BJ (cell line): ENCODE results near the gene CDCA4. TPM values are rescaled to one million over a fixed set of nuclear protein-coding genes. Genes with fewer than 3 reads are reported as not detected.

Experiments used
- CTCF ChIA-PET: fragments of 350-600 bp; formaldehyde crosslinking; extraction: SDS; loops from one replicate; lab custom pipeline; 2021; ENCODE audit warnings: antibody characterized with exemption, inconsistent platforms; lab: Yijun Ruan, JAX
- POLR2A ChIA-PET: fragments of 300-600 bp; sonication (Branson Sonifier 250); formaldehyde crosslinking; extraction: SDS; loops from one replicate; lab custom pipeline; 2021; ENCODE audit warnings: antibody characterized with exemption; lab: Charles Lee
- DNase-seq: peaks from one replicate; pipeline ENCODE4 v3.0.0-alpha.2; 2011; ENCODE audit warnings: low read depth
- H3K27me3 ChIP-seq: 2 replicates; pipeline ENCODE4 v1.6.0; 2011; ENCODE audit warnings: low read length; ENCODE audit not compliant: control insufficient read depth, insufficient read depth
- H3K36me3 ChIP-seq: 2 replicates; pipeline ENCODE4 v1.5.1; 2011; ENCODE audit warnings: low read length; ENCODE audit not compliant: control insufficient read depth, insufficient read depth
- H3K4me3 ChIP-seq: 2 replicates; pipeline ENCODE4 v1.5.1; 2011; ENCODE audit warnings: low read depth, mild to moderate bottlenecking, control low read depth, low read length
- polyA plus RNA-seq: library from polyadenylated mRNA; depleted of rRNA; stranded (reverse); fragments of >200 nt; gene quantifications from 2 replicates; pipeline ENCODE4 v1.2.3, GENCODE V29; 2011
- TF ChIP-seq, protein P1 (sequence below): IDR thresholded peaks from 2 replicates; pipeline ENCODE4 v1.5.1; 2011; ENCODE audit warnings: low read depth, mild to moderate bottlenecking, control low read depth, inconsistent platforms, low read length, moderate library complexity; ENCODE audit not compliant: insufficient read depth

CDCA4 gene
- polyA plus RNA-seq, 1 experiment = 16.6 TPM

GRCh38 chr14:105005329-105005928 is 15.5 kb downstream of the CDCA4 start:
- POLR2A ChIA-PET = no interaction called here

DNA sequence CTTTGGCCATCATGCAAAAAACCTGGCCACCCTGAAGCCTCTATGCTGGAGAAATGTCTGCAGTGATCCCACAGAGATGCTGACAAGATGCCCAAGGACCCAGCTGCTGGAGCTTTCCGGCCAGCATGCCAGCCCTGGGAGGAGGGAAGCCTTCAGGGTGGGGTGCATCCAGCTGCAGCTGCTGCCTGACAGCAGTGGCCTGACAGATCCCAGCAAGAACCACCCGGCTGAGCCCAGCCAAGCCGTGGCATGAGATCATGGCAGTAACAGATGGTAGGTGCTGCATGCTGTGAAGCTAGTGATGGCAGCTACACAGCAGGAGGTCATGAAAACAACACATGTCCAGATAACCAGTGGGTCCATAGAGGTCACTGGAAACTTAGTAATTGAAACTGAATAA is 21.5 kb downstream of the CDCA4 start:
- POLR2A ChIA-PET = no interaction called here
- CTCF ChIA-PET = interaction anchor here (0.8 to 1.1 kb wide), 3 partner anchors 13 to 25 kb away, joined by 3 read pairs; no protein-coding TSS in a partner anchor
- Histone ChIP-seq H3K4me3 (no peak overlapping the region), H3K36me3 (peaks cover 1% of the 10 kb centered on the region; the same call in 1 of the 2 replicates), H3K27me3 (no peaks in the 10 kb centered on the region)
- DNase-seq = no peak
- TF ChIP-seq, protein P1, sequence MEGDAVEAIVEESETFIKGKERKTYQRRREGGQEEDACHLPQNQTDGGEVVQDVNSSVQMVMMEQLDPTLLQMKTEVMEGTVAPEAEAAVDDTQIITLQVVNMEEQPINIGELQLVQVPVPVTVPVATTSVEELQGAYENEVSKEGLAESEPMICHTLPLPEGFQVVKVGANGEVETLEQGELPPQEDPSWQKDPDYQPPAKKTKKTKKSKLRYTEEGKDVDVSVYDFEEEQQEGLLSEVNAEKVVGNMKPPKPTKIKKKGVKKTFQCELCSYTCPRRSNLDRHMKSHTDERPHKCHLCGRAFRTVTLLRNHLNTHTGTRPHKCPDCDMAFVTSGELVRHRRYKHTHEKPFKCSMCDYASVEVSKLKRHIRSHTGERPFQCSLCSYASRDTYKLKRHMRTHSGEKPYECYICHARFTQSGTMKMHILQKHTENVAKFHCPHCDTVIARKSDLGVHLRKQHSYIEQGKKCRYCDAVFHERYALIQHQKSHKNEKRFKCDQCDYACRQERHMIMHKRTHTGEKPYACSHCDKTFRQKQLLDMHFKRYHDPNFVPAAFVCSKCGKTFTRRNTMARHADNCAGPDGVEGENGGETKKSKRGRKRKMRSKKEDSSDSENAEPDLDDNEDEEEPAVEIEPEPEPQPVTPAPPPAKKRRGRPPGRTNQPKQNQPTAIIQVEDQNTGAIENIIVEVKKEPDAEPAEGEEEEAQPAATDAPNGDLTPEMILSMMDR = no peak

More at GRCh38 chr14:105005329-105005928, 15.5 kb downstream of the CDCA4 start:
- no peak for DNase-seq
- Histone ChIP-seq H3K27me3 (no peaks in the 10 kb centered on the region), H3K4me3 (no peak overlapping the region), H3K36me3 (peaks cover 3% of the 10 kb centered on the region)
- TF ChIP-seq, protein P1 = no peak
- CTCF ChIA-PET = interaction anchor here (1.9 kb wide), 1 partner anchor 9 kb away, joined by 5 read pairs; no protein-coding TSS in a partner anchor

DNA sequence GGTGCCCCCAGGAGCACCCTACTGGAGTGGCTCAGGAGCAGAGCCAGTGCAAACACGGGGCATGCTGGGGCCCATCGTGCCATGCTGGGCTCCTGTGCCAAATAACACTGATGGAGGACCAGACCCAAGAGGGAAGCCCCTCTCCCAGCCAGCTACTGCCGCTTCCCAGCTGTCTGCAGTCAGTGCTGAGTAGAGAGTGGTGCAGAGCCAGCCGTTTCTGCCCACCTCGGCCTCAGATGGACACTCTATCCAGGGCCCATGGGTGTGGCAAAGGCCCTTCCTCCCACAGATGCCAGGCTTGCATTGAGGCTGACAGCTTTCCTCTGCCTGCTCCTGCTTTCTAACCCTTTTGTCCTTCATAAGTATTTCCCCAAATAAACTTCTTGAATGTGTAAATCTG is 22.1 kb downstream of the CDCA4 start:
- Histone ChIP-seq H3K36me3 (peaks cover 2% of the 10 kb centered on the region; the same call in 1 of the 2 replicates), H3K27me3 (no peaks in the 10 kb centered on the region), H3K4me3 (no peak overlapping the region)
- no peak for DNase-seq
- ChIA-PET POLR2A (no interaction called here), CTCF (interaction anchor here (0.6 kb wide), 1 partner anchor 14 kb away, joined by 3 read pairs; no protein-coding TSS in a partner anchor)
- TF ChIP-seq, protein P1 = no peak

DNA sequence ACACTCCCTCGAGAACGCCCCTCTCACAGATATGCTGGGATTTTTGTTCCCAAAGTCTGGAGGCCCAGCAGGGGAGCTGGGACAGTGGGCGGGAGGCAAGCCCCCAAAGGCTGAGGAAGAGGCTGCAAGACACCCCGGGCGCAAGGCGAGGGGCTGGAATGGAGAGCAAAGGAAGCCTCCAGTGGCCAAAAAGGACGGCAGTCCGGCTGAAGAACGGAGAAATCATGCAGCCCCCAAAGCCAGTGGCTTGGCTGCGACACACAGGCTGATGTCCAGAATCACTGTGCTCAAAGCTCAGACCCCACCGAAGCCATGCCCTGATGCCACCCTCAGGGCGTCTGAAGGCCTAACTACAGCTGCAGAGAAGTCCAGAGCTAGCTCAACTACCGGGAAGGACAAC is 24.4 kb downstream of the CDCA4 start:
- no peak for DNase-seq
- CTCF ChIA-PET = interaction anchor here (1.5 kb wide), 1 partner anchor 16 kb away, joined by 3 read pairs; no protein-coding TSS in a partner anchor
- H3K27me3 ChIP-seq = no peaks in the 10 kb centered on the region
- no peak overlapping the region for H3K4me3 ChIP-seq
- POLR2A ChIA-PET = no interaction called here
- H3K36me3 ChIP-seq = peaks cover 10% of the 10 kb centered on the region
- TF ChIP-seq, protein P1 = no peak

DNA sequence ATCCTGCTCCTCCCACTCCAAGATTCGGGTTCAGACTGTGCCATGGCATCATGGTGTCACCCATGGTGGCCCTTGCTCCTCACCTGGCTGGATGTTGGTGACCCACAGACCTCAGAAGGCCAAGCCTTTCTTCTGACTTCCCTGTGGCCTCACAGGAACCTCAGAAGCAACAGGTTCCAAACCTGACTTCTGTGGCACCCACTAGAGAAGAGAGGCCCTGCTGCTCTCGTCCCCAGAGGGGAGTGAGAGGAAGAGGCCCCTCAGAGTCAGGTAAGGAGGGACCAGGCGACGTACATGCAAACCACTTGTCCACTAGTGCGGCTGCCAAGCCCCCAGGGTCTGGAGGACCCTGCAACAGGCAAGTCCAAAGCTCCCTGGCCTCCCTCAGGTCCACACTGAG is 24.9 kb downstream of the CDCA4 start:
- CTCF ChIA-PET = interaction anchor here (1.5 kb wide), 1 partner anchor 16 kb away, joined by 3 read pairs; no protein-coding TSS in a partner anchor
- peaks cover 10% of the 10 kb centered on the region for H3K36me3 ChIP-seq
- TF ChIP-seq, protein P1 = no peak
- POLR2A ChIA-PET = no interaction called here
- no peak overlapping the region for H3K4me3 ChIP-seq
- H3K27me3 ChIP-seq = no peaks in the 10 kb centered on the region
- no peak for DNase-seq
